Activated CD8-positive, alpha-beta memory T cell treated with anti-CD3 and anti-CD28 coated beads for 1 hour (primary cell): ENCODE measurements around the gene SORCS1.

Experiments used
- DNase-seq, 2 donors: peaks; one replicate each; pipeline ENCODE4 v3.0.0-alpha.2; 2020; ENCODE audit warnings: low read depth in 1 of 2; ENCODE audit errors: extremely low read depth in 1 of 2

Gene SORCS1

GRCh38 chr10:106908225-106908624 lies 256.3 kb downstream of the SORCS1 start:
- no peak for DNase-seq

DNA sequence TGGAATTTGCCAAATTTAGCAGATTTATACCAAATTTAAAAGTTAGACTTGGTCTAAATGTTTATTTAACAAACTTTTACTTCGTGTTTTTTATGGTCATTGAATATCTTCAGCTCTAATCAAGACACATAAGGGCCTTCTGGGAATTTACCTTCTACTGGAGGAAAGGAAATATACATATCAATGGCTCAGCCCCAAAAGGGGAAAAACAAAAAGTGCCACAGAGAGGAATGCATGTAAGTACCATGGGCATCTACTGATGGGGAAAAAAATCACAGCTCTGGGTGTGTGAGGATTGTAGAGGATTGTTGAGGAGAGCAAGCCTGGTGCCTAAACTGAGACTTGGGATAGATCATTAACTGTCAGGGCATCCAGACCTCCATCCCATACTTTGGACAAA lies 260.3 kb downstream of the SORCS1 start:
- no peak for DNase-seq

GRCh38 chr10:106903180-106903579 lies 261.3 kb downstream of the SORCS1 start:
- no peak for DNase-seq

DNA sequence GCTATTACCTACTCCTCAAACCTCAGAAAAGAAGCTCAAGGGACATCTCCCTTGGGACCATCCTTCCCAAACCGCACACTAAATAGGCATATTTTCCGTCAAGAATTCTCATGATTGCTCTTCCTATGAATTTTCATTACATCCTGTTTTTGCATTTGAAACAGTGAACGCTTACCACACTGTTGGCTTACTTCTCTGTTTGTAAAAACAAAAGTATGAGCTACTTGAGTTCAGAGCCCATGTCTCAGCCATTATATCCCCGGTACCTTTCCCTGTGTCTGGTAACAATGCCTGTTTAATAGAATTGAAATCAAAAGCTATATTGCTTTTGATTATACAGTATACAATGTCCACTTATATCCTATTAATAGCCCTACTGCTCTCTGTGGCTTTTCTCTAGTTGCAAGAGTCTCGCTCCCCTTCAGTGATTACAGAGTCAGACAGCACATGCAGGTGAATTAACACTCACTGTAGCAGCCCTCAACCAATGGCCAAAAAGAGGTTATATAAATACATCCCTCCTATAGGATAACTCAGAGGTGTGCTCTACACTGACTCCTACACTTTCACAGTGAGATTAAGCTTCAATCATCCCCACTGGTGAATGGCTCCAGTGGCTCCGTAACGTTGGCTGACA lies 264.4 kb downstream of the SORCS1 start:
- DNase-seq = no peak

- DNase-seq = no peak
Measured at GRCh38 chr10:106898446-106898845, 266.1 kb downstream of the SORCS1 start.

DNA sequence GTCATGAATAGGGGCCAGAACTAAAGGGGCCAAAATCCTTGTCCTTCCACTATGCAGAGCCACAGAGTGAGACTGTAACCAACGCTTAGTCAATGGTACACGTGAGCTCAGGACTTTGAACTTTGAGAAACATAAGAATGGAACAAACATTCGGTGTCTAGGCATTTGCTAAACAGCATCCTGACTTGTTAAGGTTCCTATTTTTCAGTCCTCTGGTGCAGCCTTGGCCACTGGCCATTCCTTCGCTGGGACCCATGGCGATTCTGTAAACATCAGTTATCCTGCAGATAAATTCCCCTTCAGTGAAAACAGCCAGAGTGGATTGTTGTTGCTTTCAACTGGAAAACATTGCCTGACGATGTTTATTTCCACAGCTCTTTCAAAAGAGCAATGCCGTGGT lies 266.8 kb downstream of the SORCS1 start:
- no peak for DNase-seq

GRCh38 chr10:106894692-106895091 lies 269.8 kb downstream of the SORCS1 start:
- no peak for DNase-seq

DNA sequence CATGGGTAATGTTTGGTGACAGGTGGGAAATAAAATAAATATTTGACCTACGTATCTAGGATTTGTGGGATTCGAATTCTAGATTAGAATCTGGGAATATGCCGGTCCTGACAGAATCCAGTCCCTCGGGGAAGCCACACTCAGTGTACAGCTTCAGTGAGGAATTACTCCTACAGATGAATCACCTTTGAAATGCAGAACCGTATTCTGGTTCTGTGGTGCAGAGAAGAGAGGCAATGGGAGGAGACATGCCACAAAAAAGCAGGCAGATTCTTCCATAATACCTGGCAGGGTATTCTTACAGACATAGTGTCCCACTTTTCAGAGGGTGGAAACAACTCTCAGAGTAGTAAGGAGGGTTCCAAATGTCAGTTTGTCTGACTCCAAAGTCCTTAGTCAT lies 286.9 kb downstream of the SORCS1 start:
- DNase-seq = no peak

DNA sequence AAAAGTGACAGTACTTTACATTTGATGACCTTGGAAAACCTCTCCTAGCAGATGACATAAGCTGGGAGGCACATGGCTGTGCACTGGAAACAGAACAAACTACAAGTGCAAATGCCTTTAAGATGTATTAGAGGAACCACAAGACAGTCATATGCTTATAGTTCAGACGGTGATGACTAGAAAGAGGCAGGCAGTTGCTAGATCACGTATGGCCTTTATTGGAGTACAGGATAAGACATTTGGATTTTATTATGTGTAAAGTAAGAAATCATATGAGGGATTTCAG lies 290.0 kb downstream of the SORCS1 start:
- no peak for DNase-seq

DNA sequence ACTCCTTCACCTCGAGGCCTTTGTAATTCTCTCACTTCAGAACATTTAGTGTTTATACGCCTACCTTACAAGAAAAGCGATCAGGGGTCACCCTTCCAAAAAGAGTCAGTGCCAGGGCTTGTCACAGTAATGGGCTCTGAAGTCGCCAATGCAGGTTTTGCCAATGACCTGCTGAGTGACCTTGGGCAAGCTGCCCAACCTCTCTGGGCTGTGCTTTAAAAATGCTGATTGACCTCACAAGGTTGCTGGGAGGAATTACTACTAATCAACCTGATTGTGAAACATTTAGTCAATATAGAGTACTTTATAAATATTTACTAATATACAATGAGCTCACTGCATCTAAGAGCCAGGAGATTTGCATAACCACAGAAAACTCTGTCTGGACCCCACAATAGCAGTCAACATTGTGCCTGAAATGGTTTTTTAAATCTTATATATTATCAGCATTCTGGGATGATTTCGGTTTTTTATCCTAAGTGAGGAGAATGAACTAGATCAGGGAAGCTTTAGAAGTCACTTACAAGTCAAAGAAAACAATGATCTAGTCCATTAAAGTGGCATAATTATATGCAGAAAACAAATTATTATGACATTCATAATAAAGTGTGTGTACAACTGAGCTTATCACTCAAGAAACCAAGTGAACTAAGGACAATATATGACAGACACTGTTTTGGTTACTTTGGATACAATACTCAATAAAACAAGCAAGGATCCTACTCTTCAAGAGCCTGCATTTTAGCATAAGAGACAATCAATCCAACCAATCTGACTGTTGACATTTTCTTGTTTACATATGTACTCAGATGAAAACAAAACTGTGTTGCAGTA lies 290.5 kb downstream of the SORCS1 start:
- DNase-seq = no peak

- no peak for DNase-seq
Measured at GRCh38 chr10:106872176-106872575, 292.3 kb downstream of the SORCS1 start.

DNA sequence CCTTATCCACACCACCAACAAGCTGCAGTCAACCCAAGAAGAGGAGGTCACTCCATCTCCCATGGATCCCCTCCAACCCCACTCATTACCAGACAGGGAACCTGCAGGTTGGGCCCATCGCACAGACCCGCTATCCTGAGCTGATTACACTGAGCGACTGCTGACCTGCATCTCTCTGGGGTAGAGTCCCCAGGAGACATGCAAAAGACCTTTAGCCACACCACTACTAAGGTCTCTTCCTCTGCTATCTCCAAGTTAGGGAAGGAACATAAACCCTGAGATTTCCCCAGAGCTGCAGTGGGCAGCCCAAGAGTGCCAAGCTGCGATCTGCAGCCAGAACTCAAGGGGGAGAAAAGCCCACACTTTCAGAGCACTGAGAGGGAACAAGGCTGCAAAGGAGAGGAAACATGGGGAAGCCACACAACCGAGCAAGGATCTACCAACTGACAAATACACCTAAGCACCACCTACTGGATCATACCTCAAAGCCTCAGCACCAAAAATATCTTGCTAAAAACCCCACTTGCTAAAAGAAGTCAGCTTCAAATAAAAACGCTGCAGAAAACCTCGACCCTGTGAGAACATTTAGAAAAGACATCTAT lies 298.2 kb downstream of the SORCS1 start:
- no peak for DNase-seq

DNA sequence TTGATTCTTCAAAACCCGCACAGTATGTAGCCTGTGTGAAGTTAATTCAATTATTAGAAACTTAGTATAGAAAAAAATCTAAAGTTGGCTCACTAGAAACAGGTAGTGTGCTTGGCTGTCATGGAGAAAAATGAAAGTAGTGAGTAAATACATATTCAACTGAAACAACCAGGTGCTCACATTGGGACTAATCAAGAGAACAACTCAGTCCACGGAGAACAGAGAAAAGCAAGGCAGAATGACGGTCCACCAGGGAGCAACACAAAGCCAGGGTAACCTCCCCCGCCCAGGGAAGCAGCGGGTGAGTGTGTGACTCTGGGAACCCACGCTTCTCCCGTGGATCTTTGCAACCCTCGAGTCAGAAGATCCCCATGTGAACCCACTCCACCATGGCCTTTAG lies 300.5 kb downstream of the SORCS1 start:
- DNase-seq = no peak

GRCh38 chr10:106863549-106863948 lies 301.0 kb downstream of the SORCS1 start:
- DNase-seq = no peak

- DNase-seq = no peak
Measured at GRCh38 chr10:106859892-106860652, 304.4 kb downstream of the SORCS1 start.

DNA sequence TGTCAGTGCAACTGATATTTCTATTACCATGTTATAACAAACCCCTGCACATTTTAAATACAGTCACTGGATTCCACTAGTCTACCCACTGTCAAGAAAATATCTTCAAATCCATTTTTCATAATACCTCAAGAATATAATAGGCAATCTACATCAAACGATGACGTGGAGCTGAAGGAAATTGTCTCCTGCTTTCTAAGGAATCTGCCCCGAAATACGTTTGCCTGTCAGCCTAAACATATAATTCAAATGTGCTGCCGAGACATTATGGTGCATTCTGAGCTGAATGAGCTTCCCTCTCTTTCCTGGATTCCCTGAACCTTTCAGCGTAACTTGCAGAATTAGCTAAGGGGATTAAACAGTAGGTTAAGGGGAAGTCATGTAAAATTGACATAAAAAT lies 306.8 kb downstream of the SORCS1 start:
- DNase-seq = no peak

GRCh38 chr10:106857213-106857612 lies 307.3 kb downstream of the SORCS1 start:
- no peak for DNase-seq

GRCh38 chr10:106836933-106837663 lies 327.4 kb downstream of the SORCS1 start:
- DNase-seq = no peak

DNA sequence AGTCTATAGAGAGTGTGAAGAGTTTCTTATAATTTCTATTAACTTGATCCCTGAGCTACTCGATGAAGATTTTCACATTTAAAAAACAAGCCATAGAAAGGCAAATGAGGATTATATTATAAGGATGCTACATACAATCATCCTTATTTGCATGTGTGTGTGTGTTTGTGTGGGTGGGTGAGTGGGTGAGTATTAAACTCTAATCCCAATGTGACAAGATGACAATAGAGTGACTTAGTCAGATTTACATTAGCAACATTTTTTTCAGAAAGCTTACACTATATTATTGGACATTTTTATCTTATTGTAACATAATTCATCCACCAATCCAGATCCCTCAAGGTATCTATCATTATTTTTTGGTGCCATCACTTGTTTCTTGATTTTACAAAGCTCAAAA lies 331.7 kb downstream of the SORCS1 start:
- DNase-seq = no peak

- no peak for DNase-seq
Measured at GRCh38 chr10:106830471-106830870, 334.0 kb downstream of the SORCS1 start.

DNA sequence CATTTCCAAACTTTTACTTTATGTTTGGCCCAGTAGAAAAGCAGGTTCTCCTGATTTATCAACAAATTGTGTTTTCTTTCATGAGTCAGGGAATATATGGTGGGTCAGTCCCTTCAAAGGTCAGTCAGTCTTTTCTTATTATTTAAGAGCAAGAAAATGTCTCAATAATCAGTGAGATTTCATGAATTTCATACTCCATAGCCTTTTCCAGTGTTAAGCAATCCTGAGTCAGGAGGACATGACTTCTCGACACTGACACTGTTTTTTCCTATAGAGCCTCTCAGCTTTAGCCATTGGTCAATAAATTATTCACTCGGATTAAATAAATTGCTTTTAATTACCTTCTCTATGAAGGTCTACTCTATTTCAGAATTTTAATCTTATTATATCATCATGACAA lies 334.5 kb downstream of the SORCS1 start:
- DNase-seq = no peak
